SIG-M5 treated with dmso at 0.1 percent for 504 hours (cell line): ENCODE results near the gene PDLIM1.

Experiments
- DNase-seq: peaks from one replicate; lab custom pipeline; 2025; ENCODE audit not compliant: unreplicated experiment; lab: John Stamatoyannopoulos, UW

PDLIM1 gene

DNA sequence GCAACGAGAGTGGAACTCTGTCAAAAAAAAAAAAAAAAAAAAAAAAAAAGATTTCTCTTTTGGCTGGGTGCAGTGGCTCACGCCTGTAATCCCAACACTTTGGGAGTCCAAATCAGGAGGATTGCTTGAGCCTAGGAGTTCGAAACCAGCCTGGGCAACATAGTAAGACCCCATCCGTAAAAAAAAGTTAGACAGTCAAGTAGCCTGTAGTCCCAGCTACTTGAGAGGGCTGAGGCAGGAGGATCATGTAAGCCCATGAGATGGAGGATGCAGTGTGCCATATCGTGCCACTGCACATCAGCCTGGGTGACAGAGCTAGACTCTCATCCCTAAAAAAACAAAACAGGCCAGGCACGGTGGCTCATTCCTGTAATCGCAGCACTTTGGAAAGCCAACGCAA lies 25.2 kb downstream of the PDLIM1 start:
- DNase-seq: no peak

DNA sequence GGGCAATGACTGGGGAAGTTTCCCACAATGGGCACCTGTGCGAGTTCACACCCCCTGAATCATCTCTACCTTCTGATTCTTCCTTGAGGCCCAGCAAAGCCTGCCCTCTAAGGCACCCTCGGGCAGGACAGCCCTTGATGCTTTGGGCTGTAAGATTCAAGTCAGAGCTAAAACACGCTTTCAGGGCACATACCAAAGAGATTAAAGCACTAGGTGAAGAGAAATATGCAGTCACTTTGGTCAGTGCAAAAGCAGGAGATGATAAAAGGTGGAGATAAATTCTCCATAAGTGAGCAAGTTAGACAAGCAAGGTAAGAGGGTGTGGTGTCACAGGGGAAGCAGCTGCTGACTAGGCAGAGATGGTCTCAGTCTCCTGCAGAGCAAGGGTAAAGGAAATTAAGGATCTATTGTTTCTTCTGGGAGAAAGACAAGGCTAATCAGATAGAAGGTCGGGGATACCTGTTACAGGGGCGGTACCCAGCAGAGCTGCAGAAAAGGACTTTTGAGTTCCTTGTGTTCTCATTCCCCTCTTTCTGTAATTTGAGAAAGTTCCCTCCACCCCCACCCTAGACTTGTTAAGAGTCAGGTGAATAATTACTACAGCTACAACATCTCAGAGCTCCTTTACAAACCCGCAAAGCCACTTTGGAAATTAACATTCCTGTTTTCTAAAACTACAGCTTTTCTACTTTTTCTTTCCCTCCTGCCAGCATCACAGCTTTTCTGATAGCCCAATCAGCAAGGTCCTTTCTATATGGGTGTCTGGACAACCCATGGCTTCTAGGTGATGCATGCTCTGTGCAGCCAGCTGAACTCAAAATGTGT lies 26.4 kb downstream of the PDLIM1 start:
- no peak for DNase-seq

DNA sequence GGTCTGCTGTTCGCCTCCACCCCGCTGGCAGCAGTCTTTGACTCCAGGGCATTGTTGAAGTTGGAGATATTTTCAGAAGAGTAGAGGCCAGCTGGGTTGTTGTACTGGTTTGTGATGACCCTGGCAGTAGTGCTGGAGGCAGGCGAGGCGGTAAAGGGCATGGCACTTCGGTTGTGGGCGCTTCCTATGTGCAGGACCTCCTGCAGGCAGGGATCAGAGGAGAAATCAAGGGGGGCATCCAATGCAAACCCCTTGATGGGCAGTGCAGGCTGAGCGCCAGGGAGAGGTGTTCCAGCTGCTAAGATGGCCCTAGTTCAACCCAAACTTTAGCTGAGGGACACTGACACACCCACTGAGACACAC lies 27.0 kb downstream of the PDLIM1 start:
- no peak for DNase-seq

DNA sequence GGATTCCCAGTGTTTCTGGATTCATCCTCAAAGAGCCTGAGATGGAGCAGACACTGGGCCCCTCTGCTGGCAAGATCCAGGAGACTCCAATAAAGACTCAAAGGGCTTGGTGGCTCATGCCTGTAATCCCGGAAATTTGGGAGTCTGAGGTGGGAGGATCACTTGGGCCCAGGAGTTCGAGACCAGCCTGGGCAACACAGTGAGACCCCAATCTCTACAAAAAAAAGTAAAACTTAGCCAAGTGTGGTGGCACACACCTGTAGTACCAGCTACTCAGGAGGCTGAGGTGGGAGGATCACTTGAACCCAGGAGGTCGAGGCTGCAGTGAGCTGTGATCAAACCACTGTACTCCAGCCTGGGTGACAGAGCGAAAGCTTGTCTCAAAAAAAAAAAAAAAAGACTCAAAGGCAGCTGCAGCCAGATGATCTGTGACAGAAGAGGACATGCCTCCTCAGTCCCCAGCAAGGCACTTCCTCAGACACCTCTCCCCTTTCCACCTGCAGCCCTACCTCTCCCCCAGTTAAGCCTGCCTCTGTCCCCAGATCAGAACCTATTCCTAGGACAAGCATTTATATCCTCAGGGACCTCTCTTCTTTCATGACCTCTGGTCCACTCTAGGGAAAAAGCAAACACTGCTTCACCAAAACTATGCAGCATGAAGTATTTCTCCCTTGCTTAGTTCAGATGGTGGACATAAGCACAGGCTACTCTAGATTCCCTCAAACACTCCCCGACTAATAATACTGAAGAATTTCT lies 27.9 kb downstream of the PDLIM1 start:
- no peak for DNase-seq

DNA sequence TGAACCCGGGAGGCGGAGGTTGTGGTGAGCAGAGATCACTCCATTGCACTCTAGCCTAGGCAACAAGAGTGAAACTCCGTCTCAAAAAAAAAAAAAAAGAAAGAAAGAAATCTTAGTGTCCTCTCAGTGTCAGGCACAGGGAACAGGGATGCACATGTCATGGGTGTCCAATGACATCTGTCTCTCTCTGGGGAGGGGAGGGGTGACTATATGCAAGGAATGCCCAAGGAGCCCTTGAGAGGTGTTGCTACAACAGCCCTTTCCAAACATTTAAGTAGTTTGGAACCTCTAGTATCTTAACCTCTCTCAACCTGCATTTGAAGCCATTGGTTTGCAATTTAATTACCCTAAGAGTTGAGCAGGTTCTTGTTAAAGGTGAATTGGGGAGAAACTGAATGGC lies 28.9 kb downstream of the PDLIM1 start:
- no peak for DNase-seq

DNA sequence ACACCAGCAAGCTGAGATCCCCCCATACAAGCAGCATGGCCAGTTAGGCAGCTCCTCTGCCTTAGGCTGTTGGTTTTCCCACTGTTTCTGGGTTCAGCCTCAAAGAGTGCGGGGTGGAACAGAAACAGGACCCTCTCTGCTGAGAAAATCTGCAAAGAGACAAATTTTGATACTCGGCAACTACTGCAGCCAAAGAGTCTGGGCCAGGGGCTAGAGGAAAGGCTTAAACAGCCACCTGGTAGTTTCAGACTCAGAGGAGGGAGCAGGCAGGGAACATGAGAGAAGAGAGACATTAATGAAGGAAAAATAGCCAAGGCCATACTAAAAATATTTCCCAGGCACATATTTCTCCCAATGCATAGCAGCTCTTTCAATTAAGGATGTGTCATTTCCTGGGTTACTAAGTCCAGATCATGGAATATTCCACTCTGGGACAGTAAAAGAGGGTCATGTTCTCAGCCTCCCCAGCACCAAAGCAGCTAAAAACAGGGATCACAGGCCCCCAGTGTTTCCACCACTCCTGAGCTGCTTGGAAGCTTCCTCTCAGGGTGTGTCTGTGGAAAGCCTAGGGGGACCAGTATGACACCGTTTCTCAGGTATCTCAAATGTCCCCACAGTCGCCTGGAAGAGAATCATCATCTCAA lies 29.8 kb downstream of the PDLIM1 start:
- no peak for DNase-seq

DNA sequence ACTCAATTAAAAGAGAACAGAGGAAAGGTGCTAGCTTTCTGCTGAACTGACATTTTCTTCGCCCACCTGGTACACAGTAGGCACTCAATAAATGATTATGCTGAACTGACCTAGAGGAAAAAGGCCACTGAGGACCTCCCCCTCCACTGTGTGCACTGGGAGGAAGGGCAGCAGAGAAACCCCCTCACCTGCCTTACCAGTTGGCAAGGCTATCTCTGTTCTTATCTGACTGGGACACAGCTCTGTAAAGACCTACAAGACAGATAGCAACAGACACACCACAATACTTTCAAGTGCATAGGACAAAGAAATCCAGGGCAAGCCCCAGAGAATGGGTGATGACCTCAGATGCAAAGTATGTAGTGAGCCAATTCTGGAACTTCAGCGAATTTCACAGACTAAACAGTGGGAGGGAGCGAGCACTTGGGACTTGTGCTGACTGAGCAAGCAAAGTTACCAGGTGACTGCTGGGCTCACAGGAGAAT lies 30.4 kb downstream of the PDLIM1 start:
- DNase-seq: no peak

DNA sequence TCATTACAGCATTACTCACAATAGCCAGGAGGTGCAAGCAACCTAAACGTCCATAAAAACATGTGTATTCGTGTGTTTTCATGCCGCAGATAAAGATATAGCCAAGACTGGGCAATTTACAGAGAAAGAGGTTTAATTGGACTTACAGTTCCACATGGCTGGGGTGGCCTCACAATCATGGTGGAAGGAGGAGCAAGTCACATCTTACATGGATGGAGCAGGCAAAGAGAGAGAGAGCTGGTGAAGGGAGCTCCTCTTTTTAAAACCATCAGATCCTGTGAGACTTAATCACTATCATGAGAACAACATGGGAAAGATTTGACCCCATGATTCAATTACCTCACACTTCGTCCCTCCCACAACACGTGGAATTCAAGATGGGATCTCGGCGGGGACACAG lies 33.0 kb downstream of the PDLIM1 start:
- no peak for DNase-seq

DNA sequence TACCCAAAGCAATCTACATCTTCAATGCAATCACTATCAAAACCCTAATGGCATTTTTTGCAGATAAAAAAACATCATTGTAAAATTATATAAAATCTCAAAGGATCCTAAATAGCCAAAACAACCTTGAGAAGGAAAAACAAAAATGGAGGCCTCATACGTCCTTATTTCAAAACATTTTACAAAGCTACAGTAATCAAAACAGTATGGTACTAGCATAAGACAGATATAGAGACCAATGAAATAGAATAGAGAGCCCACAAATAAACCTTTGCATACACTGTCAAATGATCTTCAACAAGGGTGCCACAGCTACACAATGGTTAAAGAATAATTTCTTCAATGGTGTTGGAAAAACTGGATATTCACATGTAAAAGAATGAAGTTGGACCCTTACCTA lies 34.5 kb downstream of the PDLIM1 start:
- DNase-seq: no peak

DNA sequence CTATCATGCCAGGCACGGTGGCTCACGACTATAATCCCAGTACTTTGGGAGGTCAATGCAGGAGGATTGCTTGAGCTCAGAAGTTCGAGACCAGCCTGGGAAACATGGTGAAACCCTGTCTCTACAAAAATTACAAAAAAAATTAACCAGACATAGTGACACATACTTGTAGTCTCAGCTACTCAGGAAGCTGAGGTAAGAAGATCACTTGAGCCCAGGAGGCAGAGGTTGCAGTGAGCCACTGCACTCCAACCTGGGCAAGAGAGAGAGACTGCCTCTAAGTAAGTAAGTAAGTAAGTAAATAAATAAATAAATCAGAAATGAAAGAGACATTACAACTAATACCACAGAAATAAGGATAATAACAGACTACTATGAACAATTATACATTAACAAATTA lies 36.2 kb downstream of the PDLIM1 start:
- DNase-seq: no peak

DNA sequence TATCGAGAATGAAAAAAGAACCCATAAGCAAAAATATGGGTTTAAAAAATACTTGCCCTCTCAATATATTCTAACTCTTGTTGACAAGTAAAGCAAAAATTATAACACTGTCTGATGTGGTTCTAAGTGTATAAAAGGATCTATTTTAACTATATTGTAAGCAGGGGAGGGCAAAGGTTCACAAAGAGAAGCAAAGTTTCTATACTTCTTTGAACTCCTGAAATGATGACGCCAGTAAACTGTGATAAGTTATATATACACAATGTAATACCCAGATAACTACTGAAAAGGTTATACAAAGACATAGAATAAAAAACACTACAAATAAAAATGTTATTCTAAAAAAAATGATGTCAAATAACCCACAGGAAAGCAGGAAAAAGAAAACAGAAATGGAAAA lies 37.1 kb downstream of the PDLIM1 start:
- DNase-seq: no peak

DNA sequence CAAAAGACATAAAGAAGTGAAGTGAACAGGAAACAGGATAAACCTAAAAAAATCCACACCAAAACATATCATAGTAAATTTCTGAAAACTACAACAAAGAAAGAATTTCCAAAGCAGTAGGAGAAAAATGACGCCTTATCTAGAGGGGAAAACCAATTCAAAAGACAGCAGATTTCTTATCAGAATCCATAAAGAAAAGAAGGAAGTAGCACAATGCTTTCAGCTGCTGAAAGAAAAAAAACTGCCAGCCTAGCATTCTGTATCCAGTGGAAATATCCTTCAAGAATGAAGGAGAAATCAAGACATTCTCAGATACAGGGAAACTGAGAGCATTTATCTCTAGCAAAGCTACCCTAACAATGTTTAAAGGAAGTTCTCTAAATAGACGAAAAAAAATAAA lies 37.8 kb downstream of the PDLIM1 start:
- DNase-seq: no peak

DNA sequence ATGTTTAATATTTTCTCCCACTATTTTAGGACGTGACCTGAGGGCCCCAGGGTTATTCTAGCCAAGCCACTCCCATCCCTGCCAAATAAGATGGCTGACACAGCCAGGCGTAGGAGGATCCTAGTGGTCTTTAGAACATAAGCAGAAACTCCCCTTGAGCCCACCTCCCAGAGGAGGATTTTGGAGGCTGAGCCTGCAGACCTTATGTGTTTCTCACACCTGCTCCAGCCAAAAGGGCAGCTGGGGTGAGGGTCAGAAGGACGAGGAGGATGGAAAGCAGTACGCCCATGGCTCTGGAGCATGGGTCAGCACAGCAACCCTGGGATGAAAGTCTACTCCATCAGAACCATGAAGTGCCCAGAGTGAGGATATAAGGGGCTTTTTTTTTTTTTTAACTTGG lies 39.9 kb downstream of the PDLIM1 start:
- no peak for DNase-seq

DNA sequence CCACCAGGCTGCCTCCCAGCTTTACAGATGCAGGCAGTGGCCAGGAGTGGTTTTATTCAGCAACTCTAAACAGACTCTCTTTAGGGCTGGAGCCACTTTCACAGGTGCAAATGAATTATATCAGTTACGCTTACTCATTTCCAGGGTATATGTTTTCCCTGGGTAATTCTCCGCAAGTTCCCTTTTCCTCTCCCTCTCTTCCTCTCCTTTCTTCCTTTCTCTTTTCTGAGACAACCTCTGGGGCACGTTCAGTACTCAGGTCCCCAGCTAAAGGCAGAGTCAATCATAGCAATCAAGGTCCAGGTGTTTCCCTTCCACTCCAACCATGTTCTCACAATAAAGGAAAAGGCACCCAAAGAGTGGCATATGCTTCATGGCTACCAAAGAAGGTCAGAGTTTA lies 41.3 kb downstream of the PDLIM1 start:
- DNase-seq: no peak

DNA sequence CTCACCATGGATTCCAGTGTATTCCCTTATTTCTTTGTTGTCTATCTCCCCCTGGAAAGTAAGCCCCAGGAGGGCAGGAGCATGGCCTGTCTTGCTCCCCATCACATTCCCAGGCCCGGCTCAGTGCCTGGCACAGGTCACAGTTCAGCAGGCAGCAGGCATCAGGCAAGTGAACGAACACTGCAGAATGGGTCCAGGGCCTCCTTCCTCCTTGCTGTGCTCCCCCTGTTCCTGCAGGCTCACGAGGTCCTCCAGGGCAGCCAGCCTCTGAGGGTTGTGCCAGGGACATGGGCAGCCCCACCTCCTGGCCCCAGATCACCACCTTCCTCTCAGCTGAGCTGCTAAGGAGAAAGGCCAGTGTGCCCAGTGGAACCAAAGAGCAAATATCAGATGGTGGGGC lies 41.8 kb downstream of the PDLIM1 start:
- DNase-seq: no peak

DNA sequence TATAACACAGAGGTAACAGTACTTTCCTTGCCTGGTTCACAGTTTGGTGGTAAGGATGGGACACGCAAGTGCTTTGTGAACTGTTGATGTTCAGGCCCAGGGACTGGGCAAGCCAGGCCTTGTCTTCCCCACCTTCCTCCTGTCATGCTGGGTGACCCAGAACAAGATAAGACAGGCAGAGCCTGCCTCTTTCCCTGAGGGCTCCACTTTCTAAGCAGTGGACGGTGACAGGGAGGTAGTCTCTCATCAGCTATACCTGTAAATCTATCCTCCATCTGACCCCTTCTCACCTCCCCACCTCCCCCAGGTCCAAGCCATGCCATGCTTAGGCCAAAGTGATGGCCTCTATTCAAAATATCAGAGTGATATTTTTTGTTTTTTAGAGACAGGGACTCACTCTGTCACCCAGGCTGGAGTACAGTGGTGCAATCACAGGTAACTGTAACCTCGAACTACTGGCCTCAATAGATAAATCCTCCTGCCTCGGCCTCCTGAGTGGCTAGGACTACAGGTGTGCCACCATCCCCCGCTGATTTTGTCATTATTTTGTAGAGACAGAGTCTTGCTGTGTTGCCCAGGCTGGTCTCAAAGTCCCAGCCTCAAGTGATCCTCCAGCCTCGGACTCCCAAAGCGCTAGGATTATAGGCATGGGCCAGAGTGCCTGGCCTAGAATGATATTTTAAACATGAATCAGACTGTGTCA lies 42.8 kb downstream of the PDLIM1 start:
- DNase-seq: no peak

DNA sequence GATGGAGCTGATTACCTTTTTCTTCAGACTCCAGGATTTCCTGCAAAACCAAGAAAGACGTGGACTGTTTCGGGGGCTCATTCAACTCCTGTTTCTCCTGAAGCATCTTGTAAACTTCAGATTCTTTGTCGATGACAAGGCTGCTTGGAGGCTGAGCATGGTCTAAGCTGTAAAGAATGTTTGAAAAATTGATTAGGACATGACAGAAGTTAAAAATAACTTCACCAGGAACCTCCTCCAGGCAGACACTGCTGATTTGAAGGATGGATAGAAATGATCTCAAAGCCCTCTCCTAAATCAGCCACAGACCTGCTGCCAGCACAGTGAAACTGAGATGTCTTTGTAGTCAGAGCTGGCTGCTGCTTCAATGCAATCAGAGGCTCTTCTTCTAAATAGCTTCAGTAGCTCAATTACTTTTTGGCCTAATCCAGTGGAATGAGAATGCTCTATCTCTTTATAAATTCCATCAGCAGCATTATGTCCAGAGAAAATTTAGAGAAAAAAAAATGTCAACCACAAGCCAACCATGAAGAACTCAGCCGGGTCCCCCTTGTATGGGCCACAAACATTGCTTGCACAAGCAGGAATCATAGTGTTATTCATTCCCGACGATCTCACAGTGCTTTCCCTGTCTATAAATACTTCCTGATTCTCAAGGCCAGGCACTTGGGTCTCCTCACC lies 43.5 kb downstream of the PDLIM1 start:
- no peak for DNase-seq

DNA sequence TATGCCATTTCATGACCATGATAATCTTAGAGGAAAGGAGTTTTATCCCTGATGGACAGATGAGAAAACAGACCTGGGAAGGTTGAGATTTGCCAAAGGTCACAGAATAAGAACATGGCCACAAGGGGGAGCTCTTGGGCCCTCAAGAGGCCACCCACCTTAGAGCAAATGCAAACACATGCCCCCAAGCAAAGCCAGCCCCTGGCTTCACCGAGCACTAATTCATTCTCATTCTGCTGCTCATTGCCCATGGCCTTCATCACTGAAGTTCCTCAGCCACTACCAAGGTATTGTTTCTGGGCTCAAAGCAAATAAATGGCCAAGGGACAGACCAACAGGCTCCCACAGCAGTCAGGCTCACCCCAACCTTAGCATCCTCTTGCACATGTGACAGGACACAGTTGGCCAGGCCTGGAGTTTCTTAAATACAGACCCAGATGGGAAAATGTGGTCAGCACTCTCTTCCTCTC lies 44.2 kb downstream of the PDLIM1 start:
- DNase-seq: peak; percentile 30

DNA sequence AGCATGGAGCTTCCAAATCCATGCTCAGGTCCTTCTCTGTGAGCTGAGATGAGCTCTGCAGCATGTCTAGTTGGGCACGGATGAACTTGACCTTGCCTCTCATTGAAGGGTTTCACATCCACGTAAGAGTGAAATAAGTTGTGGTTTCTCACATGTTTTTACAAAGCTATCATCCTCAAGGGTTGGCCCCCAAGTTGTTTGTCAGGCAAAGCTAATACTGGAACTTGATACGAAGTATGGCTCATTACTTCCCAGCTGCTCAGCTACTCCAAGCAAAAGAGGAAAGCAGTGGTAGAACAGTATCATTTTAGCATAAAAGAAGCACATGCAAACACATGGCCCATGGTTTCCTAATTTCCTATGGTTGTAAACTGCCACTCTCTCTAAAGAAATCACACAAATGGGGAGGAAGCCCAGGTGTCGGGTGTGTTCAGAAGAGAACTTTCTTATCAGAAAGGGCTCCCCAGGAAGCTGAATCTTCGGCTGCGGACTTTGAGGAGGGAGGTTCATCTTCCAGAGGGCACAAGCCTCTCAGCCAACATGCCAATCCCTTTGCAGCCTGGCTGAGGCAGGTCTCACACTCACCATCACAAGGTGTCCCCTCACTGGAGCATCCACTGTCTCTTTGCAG lies 45.3 kb downstream of the PDLIM1 start:
- no peak for DNase-seq

DNA sequence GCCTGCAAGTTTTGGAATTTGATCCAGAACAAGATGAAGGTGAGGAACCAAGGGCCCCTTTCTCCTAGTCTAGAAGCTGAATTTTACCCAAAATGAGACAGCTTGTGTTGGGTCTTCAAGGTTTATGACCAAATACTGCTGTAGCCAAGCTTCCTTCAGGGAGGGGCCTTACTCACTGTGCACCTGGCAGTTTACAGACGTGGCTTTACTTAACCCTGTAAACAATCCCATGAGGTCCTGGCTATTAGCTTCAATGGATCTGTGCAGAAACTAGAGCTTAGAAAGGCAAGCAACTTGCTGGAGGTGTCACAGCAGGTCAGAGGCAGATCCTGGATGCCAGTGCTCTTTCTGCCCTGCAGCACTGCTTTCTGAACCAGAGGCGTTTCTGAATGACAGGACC lies 46.7 kb downstream of the PDLIM1 start:
- DNase-seq: no peak
